Subcutaneous adipose tissue (tissue), 4 donors: ENCODE results near the gene BICDL2. TPM values are rescaled to one million over a fixed set of nuclear protein-coding genes. Genes with fewer than 3 reads are reported as not detected.

Experiments
- total RNA-seq, 4 donors: library from RNA; depleted of rRNA; stranded (reverse); fragments of >200 nt; gene quantifications; one replicate each; pipeline ENCODE4 v1.1.0, GENCODE V29; 2016
- TF ChIP-seq, protein P1 (sequence below): fragments of 450-650 bp; IDR thresholded peaks from one replicate; pipeline ENCODE4 v1.5.1; 2016; ENCODE audit warnings: low read depth, mild to moderate bottlenecking, control low read depth, antibody characterized with exemption, moderate library complexity

BICDL2 gene
- total RNA-seq, 4 donors from 2014 or later = not detected

DNA sequence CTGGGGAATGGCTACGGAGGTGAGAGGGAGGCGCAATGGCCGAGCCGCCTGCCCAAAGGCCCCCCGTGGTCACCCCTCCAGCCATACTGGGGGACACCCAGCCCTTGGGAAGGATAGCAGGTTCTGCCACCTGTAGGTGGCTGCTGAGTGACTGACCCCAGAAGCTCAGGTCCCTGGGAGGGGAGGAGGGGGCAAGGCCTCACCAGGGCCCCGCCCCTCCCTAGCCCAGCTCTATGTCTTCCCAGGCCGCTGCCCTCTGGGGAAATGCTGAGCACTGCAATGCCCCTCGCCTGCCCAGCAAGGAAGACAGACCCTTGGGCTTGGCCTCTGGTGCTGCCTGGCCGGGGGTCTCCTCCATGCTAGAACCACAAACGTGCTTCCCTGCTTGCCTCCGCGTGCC lies 35.4 kb downstream of the BICDL2 start:
- TF ChIP-seq, protein P1, sequence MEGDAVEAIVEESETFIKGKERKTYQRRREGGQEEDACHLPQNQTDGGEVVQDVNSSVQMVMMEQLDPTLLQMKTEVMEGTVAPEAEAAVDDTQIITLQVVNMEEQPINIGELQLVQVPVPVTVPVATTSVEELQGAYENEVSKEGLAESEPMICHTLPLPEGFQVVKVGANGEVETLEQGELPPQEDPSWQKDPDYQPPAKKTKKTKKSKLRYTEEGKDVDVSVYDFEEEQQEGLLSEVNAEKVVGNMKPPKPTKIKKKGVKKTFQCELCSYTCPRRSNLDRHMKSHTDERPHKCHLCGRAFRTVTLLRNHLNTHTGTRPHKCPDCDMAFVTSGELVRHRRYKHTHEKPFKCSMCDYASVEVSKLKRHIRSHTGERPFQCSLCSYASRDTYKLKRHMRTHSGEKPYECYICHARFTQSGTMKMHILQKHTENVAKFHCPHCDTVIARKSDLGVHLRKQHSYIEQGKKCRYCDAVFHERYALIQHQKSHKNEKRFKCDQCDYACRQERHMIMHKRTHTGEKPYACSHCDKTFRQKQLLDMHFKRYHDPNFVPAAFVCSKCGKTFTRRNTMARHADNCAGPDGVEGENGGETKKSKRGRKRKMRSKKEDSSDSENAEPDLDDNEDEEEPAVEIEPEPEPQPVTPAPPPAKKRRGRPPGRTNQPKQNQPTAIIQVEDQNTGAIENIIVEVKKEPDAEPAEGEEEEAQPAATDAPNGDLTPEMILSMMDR = no peak

DNA sequence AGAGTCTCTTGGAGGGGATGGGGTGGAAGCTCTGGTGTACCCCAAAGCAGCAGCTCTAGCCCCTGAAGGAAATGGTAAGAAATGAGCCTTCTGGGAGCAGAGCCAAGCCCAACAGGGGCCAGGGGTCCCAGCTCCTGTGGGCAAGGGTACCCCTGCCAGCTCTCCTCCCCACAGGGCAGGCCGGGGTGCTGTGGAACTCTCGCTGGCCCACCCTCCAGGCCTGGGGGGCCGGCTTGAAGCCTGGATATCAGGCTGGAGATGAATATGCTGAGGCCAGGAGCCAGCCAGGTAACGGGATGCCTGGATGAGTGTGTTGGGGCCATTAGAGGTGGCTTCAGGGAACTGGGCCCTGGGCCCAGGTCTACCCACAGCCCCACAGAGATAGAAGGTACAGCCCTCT lies 36.2 kb downstream of the BICDL2 start:
- TF ChIP-seq, protein P1 = no peak

DNA sequence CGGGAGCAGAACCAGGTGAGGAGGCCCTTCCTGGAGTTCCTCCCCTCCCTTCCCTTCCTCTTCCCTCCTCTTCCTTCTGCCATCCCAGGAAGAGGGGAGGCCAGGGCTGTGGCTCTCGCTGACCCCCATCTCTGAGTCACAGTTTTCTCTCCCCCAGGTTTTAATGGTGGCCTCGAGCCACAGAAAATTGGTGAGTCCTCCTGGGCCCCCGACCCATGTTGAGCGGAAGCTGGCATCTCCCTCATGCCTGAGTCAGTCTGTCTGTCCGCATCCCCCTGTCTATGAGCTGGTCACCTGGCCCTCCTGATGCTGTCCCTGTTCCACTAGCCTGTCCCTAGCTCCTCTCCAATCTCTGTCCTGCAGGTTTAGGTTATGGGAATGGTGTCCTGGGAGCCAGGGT lies 36.8 kb downstream of the BICDL2 start:
- TF ChIP-seq, protein P1 = no peak

DNA sequence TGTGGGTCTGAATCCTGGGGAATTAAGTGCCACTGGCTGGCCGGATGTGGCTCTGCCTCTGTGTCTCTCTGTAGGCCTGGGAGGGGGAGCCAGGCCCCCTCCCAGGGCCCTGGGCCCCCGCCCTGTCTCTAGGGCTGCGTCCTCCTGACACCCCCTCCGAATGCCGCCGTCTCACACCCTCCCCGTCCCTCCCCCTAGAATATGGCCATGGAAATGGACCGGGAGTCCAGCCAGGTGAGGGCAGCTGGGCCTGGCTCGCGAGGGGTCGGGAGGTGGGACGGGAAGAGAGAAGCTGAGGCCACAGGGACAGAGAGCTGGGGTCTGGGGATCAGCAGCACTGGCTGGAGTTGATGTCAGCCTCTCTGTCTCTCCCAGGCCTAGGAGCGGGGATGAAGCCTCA lies 40.4 kb downstream of the BICDL2 start:
- TF ChIP-seq, protein P1 = no peak

DNA sequence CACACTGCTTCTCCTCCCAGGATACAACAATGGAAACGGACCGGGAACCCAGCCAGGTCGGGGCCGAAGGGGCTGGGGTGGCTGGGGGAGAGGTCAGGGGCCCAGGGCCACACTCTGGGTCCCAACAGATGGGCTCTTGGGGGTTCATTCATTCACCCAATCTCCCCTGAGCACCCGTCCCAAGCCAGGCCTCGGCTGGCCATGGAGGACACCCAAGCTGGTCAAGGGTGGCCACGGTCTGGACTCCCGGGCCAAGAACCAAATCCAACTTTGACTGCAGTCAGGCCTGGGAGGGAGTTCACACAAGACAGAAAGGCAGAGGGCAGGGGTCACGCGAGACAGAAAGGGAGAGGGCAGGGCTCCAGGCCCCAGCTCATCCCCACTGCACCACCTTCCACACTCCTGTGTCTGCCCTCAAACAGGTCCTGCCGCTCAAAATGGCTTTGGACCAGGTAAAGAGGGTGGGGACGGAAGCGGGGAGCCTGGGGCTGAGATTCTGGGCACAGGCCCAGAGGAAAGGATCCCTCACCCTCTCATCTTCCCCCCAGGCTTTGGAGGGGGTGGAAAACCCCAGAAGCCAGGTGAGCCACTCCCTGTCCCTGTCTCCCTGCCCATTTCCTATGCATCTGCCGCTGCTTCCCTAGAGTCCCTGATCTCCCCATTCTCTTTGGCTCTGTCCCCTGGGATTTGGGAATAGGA lies 44.2 kb downstream of the BICDL2 start:
- TF ChIP-seq, protein P1 = no peak

DNA sequence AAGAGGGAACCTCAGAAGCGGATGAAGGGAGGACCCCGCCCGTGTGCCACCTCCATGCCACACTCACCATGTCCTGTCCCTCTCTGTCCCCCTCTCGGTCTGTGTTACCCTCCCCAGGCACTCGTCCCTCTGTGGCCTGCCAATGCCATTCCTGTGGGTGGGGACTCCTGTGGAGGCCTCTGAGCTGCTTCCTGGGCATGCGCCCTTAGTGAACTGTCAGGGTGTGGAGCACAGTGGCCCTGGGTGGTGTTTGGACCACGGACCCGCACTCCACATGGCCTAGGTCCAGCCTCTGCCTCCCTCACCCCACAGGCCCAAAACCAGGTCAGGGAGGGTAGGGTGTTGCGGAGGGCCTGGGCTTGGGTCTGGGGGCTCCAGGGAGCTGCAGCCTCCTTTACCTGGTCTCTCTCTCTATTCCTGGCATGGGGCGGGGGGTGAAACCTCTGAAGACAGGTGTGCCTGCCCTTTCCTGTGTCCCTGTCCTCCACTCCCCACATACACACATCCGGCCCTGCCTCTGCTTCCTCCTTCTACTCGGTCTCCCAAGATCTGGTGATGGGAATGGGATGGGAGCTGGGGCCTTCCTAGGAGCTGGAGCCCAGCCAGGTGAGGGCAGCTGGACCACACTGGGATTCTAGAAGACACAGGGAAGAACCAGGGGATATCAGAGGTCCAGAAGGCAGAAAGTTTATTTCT lies 45.0 kb downstream of the BICDL2 start:
- TF ChIP-seq, protein P1 = no peak

DNA sequence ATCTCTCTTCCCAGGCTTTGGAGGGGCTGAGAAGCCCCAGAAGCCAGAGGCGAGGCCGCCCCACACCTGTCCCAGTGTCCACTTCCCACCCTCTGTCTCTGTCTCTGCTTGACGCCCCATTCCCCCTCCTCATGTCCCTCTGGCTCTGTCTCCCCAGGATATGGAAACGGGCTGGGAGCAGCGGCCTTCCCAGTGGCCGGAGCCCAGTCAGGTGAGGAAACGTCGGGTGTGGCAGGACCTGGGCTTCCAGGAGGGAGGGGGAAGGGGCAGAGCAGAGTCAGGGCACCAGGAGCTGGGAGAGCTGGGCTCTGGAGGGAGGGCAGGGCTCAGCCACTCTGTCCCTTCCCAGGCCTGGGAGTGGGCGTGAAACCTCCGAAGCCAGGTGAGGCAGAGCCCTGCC lies 45.9 kb downstream of the BICDL2 start:
- TF ChIP-seq, protein P1 = no peak
